CD14-positive monocyte (primary cell): ENCODE measurements around the gene TNFSF13B. TPM values are rescaled to one million over a fixed set of nuclear protein-coding genes. Genes with fewer than 3 reads are reported as not detected.
A peak's percentile ranks its signal among the peaks of the same experiment; 100 is the strongest.
"Not testable (repeated sequence)": the region's sequence is repeated elsewhere in the genome, so short reads cannot be mapped to it uniquely, and the experiment has no call there.

Experiments
- DNase-seq, 3 donors: peaks; one replicate each; pipeline ENCODE4 v3.0.0-alpha.2; 2011 to 2022
- H2AFZ ChIP-seq: 2 replicates; pipeline ENCODE4 v1.6.0; 2012; ENCODE audit warnings: mild to moderate bottlenecking, low read depth, low read length, inconsistent platforms; ENCODE audit not compliant: insufficient read depth, poor library complexity, severe bottlenecking
- H3K27ac ChIP-seq, 2 donors: 1 replicate in 1 of 2; 2 replicates in 1 of 2; pipeline ENCODE4 v1.5.1; 2012 to 2013; ENCODE audit warnings: low read length in 2 of 2, control low read depth in 1 of 2, inconsistent platforms in 1 of 2, low read depth in 1 of 2, mild to moderate bottlenecking in 1 of 2
- H3K27me3 ChIP-seq, 2 donors: one replicate each; pipeline versions ENCODE4 v1.6.0 to v1.6.1; 2011 to 2013; ENCODE audit warnings: low read length in 2 of 2; ENCODE audit not compliant: control insufficient read depth in 2 of 2, insufficient read depth in 2 of 2
- H3K36me3 ChIP-seq, 2 donors: replicated peaks in 1 of 2; 1 replicate in 1 of 2; 2 replicates in 1 of 2; pipeline versions ENCODE4 v1.5.1 to v1.6.1; 2012 to 2013; ENCODE audit warnings: low read length in 2 of 2, control low read depth in 1 of 2, inconsistent platforms in 1 of 2, mild to moderate bottlenecking in 1 of 2; ENCODE audit not compliant: insufficient read depth in 2 of 2, control insufficient read depth in 1 of 2
- H3K4me1 ChIP-seq, 2 donors: 1 replicate in 1 of 2; 2 replicates in 1 of 2; pipeline versions ENCODE4 v1.5.1 to v1.6.1; 2012 to 2013; ENCODE audit warnings: low read length in 2 of 2, control low read depth in 1 of 2, inconsistent platforms in 1 of 2, mild to moderate bottlenecking in 1 of 2, moderate library complexity in 1 of 2; ENCODE audit not compliant: insufficient read depth in 2 of 2, control insufficient read depth in 1 of 2
- H3K4me2 ChIP-seq: replicated peaks from 2 replicates; pipeline ENCODE3; 2012; ENCODE audit warnings: low read length, moderate library complexity, mild to moderate bottlenecking; ENCODE audit not compliant: poor library complexity, severe bottlenecking; ENCODE audit errors: extremely low read depth
- H3K4me3 ChIP-seq, 3 experiments: fragments of 200-600 bp in 1 of 3; sonication (generic) in 1 of 3; replicated peaks in 1 of 3; 1 replicate in 2 of 3; 2 replicates in 1 of 3; pipeline ENCODE4 v1.5.1; 2011 to 2013; ENCODE audit warnings: low read length in 3 of 3, mild to moderate bottlenecking in 3 of 3, control low read depth in 2 of 3, low read depth in 2 of 3, inconsistent platforms in 1 of 3, moderate library complexity in 1 of 3
- H3K79me2 ChIP-seq: 2 replicates; pipeline ENCODE4 v1.6.0; 2012; ENCODE audit warnings: mild to moderate bottlenecking, control low read depth, inconsistent platforms, low read length, moderate library complexity; ENCODE audit not compliant: insufficient read depth
- H3K9ac ChIP-seq: 2 replicates; pipeline ENCODE4 v1.6.0; 2017; ENCODE audit warnings: low read length, mild to moderate bottlenecking; ENCODE audit not compliant: insufficient read depth, poor library complexity, severe bottlenecking
- H3K9me3 ChIP-seq, 2 donors: replicated peaks in 1 of 2; 1 replicate in 1 of 2; 2 replicates in 1 of 2; pipeline versions ENCODE4 v1.5.1 to v1.6.1; 2012 to 2013; ENCODE audit warnings: low read length in 2 of 2, control low read depth in 1 of 2; ENCODE audit not compliant: control insufficient read depth in 1 of 2, insufficient read depth in 1 of 2
- H4K20me1 ChIP-seq: 2 replicates; pipeline ENCODE4 v1.6.0; 2012; ENCODE audit warnings: mild to moderate bottlenecking, low read length, control low read depth, moderate library complexity; ENCODE audit not compliant: insufficient read depth
- H3K27ac Mint-ChIP-seq, 7 donors: one replicate each; pipeline ENCODE4 v1.8.0; 2020; ENCODE audit warnings: mild to moderate bottlenecking in 7 of 7, mixed read lengths in 7 of 7, moderate library complexity in 6 of 7, inconsistent platforms in 2 of 7
- H3K27me3 Mint-ChIP-seq, 3 donors: one replicate each; pipeline ENCODE4 v1.8.0; 2021 to 2022; ENCODE audit warnings: low read depth in 3 of 3, mild to moderate bottlenecking in 3 of 3, mixed read lengths in 3 of 3, moderate library complexity in 3 of 3, inconsistent platforms in 1 of 3
- H3K36me3 Mint-ChIP-seq, 2 donors: one replicate each; pipeline ENCODE4 v1.8.0; 2020; ENCODE audit warnings: mixed read lengths in 2 of 2, inconsistent platforms in 1 of 2, mild to moderate bottlenecking in 1 of 2
- H3K4me1 Mint-ChIP-seq: one replicate; pipeline ENCODE4 v1.8.0; 2020; ENCODE audit warnings: mild to moderate bottlenecking, mixed read lengths
- H3K4me3 Mint-ChIP-seq, 2 donors: one replicate each; pipeline ENCODE4 v1.8.0; 2020; ENCODE audit warnings: mild to moderate bottlenecking in 2 of 2, mixed read lengths in 2 of 2, moderate library complexity in 1 of 2
- H3K9me3 Mint-ChIP-seq, 7 donors: one replicate each; pipeline ENCODE4 v1.8.0; 2020 to 2022; ENCODE audit warnings: mixed read lengths in 7 of 7, mild to moderate bottlenecking in 6 of 7, moderate library complexity in 6 of 7, inconsistent platforms in 2 of 7
- WGBS: methylation state at CpG from one replicate; pipeline ENCODE4 v1.1.5; 2013; ENCODE audit warnings: missing lambda C conversion rate; ENCODE audit not compliant: insufficient coverage; 5-methylcytosine and 5-hydroxymethylcytosine counted together
- intact Hi-C, 2 donors: fragments of 100-400 bp; cut with micrococcal nuclease; formaldehyde crosslinking; loops; one replicate each; pipeline versions ENCODE4 v1.15.0 to v1.15.1; 2023
- polyA plus RNA-seq, 3 donors: library from polyadenylated mRNA; depleted of rRNA in 1 of 3; unstranded in 2 of 3; stranded (reverse) in 1 of 3; fragments of 300-500 nt in 2 of 3; fragments of >200 nt in 1 of 3; fragmentation: Illumina TruSeq in 2 of 3; gene quantifications; 1 replicate in 2 of 3; 2 replicates in 1 of 3; pipeline ENCODE4 v1.2.3, GENCODE V29; 2012 to 2021
- TF ChIP-seq, protein P1 (sequence below): fragments of 200-600 bp; IDR thresholded peaks from one replicate; pipeline ENCODE4 v1.8.0; 2022; ENCODE audit warnings: antibody characterized with exemption, mild to moderate bottlenecking

TNFSF13B gene
- polyA plus RNA-seq, 3 donors: 117 to 587 (median 558) TPM

DNA sequence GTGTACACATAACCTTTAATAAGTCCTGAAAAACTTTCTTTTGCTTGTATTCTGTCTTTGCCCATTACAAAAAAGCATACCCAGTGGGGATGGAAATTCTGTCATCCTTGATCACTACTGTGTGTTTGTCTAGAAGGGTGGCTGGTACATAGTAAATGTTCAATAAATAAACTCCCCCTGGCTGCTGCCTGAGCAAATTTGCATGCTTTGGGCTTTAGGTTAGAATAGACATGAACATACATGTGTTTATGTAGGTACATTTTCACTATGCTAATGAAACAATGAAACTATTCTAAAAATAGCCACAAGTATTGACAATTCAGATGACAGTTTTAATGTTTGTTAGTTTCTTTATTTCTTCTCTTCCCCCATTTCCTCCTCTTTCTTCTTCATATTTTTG is 36.1 kb downstream of the TNFSF13B start:
- peaks cover 72 to 90% of the 10 kb centered on the region in 2 donors for H3K36me3 ChIP-seq
- TF ChIP-seq, protein P1, sequence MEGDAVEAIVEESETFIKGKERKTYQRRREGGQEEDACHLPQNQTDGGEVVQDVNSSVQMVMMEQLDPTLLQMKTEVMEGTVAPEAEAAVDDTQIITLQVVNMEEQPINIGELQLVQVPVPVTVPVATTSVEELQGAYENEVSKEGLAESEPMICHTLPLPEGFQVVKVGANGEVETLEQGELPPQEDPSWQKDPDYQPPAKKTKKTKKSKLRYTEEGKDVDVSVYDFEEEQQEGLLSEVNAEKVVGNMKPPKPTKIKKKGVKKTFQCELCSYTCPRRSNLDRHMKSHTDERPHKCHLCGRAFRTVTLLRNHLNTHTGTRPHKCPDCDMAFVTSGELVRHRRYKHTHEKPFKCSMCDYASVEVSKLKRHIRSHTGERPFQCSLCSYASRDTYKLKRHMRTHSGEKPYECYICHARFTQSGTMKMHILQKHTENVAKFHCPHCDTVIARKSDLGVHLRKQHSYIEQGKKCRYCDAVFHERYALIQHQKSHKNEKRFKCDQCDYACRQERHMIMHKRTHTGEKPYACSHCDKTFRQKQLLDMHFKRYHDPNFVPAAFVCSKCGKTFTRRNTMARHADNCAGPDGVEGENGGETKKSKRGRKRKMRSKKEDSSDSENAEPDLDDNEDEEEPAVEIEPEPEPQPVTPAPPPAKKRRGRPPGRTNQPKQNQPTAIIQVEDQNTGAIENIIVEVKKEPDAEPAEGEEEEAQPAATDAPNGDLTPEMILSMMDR: no peak
- peaks cover 0 to 8% (median 1%) of the 10 kb centered on the region in 7 donors for H3K9me3 Mint-ChIP-seq
- H2AFZ ChIP-seq: no peak overlapping the region
- H3K4me1 Mint-ChIP-seq: peaks cover 6% of the 10 kb centered on the region
- peak overlapping the region in 2 of 7 donors; percentile 38 to 44 for H3K27ac Mint-ChIP-seq
- H3K9me3 ChIP-seq: peaks cover 4 to 5% of the 10 kb centered on the region in 2 donors
- H4K20me1 ChIP-seq: peaks cover 4% of the 10 kb centered on the region
- H3K36me3 Mint-ChIP-seq: peaks cover 67 to 78% of the 10 kb centered on the region in 2 donors
- peaks cover 10% of the 10 kb centered on the region for H3K79me2 ChIP-seq
- no peak overlapping the region for H3K9ac ChIP-seq
- no peak overlapping the region for H3K4me2 ChIP-seq
- H3K27me3 ChIP-seq: no peaks in the 10 kb centered on the region
- H3K4me3 Mint-ChIP-seq: no peak overlapping the region
- no peaks in the 10 kb centered on the region for H3K4me1 ChIP-seq
- H3K4me3 ChIP-seq: no peak overlapping the region
- DNase-seq: no peak
- H3K27me3 Mint-ChIP-seq: no peaks in the 10 kb centered on the region
- intact Hi-C loops: no loop called here
- no peak overlapping the region for H3K27ac ChIP-seq

DNA sequence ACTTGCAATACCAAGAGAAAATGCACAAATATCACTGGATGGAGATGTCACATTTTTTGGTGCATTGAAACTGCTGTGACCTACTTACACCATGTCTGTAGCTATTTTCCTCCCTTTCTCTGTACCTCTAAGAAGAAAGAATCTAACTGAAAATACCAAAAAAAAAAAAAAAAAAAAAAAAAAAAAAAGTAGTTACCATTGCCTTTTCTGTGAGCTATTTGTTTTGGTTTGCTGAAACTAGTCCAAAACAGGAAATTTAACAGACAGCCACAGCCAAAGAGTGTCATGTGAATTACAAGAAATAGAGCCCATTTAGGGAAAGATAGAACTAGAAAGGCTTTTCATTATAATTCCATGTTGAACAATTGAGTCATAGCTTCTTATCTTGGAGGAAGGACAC is 37.3 kb downstream of the TNFSF13B start:
- no peak overlapping the region for H3K4me3 ChIP-seq
- no peak for DNase-seq
- peaks cover 4 to 5% of the 10 kb centered on the region in 2 donors for H3K9me3 ChIP-seq
- H3K36me3 Mint-ChIP-seq: peaks cover 61 to 68% of the 10 kb centered on the region in 2 donors
- no peak overlapping the region for H3K27ac Mint-ChIP-seq
- no peak overlapping the region for H3K4me2 ChIP-seq
- H3K27me3 Mint-ChIP-seq: no peaks in the 10 kb centered on the region
- H3K4me3 Mint-ChIP-seq: no peak overlapping the region
- no peak overlapping the region for H3K9ac ChIP-seq
- peaks cover 0 to 10% (median 5%) of the 10 kb centered on the region in 7 donors for H3K9me3 Mint-ChIP-seq
- peak overlapping the region in 1 of 2 donors; percentile 32 for H3K27ac ChIP-seq
- peaks cover 5% of the 10 kb centered on the region for H3K4me1 Mint-ChIP-seq
- H2AFZ ChIP-seq: no peak overlapping the region
- H3K79me2 ChIP-seq: peaks cover 4% of the 10 kb centered on the region
- H3K36me3 ChIP-seq: peaks cover 65 to 78% of the 10 kb centered on the region in 2 donors
- intact Hi-C loops: no loop called here
- H4K20me1 ChIP-seq: no peaks in the 10 kb centered on the region
- H3K27me3 ChIP-seq: no peaks in the 10 kb centered on the region
- no peaks in the 10 kb centered on the region for H3K4me1 ChIP-seq
- TF ChIP-seq, protein P1: no peak

DNA sequence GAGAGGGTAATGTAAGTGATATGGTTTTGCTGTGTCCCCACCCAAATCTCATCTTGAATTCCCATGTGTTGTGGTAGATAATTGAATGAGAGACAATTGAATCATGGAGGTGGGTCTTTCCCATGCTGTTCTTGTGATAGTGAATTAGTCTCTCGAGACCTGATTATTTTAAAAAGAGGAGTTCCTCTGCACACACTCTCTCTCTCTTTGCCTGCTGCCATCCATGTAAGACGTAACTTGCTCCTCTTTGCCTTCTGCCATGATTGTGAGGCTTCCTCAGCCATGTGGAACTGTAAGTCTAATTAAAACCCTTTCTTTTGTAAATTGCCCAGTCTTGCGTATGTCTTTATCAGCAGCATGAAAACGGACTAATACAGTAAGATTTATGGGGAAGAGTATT is 42.1 kb downstream of the TNFSF13B start:
- H3K4me3 ChIP-seq, H3K9me3 ChIP-seq, H3K9ac ChIP-seq, intact Hi-C loops, H3K27me3 Mint-ChIP-seq, H2AFZ ChIP-seq, H4K20me1 ChIP-seq, H3K4me2 ChIP-seq, H3K27ac ChIP-seq, H3K27me3 ChIP-seq, H3K27ac Mint-ChIP-seq, DNase-seq, H3K4me3 Mint-ChIP-seq, H3K79me2 ChIP-seq, H3K4me1 ChIP-seq: not testable (repeated sequence)
- peaks cover 8 to 27% (median 11%) of the 10 kb centered on the region in 7 donors for H3K9me3 Mint-ChIP-seq
- H3K4me1 Mint-ChIP-seq: peaks cover 11% of the 10 kb centered on the region
- 100% methylated on average over 2 of the region's 4 CpGs for WGBS
- H3K36me3 Mint-ChIP-seq: peaks cover 25 to 34% of the 10 kb centered on the region in 2 donors
- peaks cover 27 to 31% of the 10 kb centered on the region in 2 donors for H3K36me3 ChIP-seq
